NCI-H2171 treated with DMSO at 0.1 percent for 48 hours (cell line): ENCODE data around the gene TRPC5OS.

Experiments
- DNase-seq: peaks from one replicate; lab custom pipeline; 2025; lab: John Stamatoyannopoulos, UW

The TRPC5OS gene

GRCh38 chrX:111875881-111876280, at the start of gene TRPC5OS:
TSS of gene TRPC5OS (plus strand) at chrX:111876181. CDS start at chrX:111901850, 25,669 bp downstream.
- DNase-seq = no peak

- DNase-seq = no peak
Measured at GRCh38 chrX:111829345-111829744, 46.6 kb upstream of the TRPC5OS start.

- DNase-seq = no peak
Measured at GRCh38 chrX:111830571-111830970, 45.4 kb upstream of the TRPC5OS start.

- peak; percentile 24 for DNase-seq
Measured at GRCh38 chrX:111831343-111831742, 44.6 kb upstream of the TRPC5OS start.

- DNase-seq = peak; percentile 88
Measured at GRCh38 chrX:111837197-111837596, 38.8 kb upstream of the TRPC5OS start.

- no peak for DNase-seq
Measured at GRCh38 chrX:111847491-111848133, 28.4 kb upstream of the TRPC5OS start.

GRCh38 chrX:111848541-111848940, 27.4 kb upstream of the TRPC5OS start:
- DNase-seq = no peak

GRCh38 chrX:111850975-111851374, 25.0 kb upstream of the TRPC5OS start:
- DNase-seq = no peak

- DNase-seq = peak; percentile 8
Measured at GRCh38 chrX:111854556-111855490, 21.2 kb upstream of the TRPC5OS start.

GRCh38 chrX:111857534-111858060, 18.4 kb upstream of the TRPC5OS start:
- DNase-seq = no peak

- DNase-seq = no peak
Measured at GRCh38 chrX:111861605-111862004, 14.4 kb upstream of the TRPC5OS start.

GRCh38 chrX:111867236-111867635, 8.7 kb upstream of the TRPC5OS start:
- DNase-seq = no peak

GRCh38 chrX:111868726-111869638, 7.0 kb upstream of the TRPC5OS start:
- peak; percentile 78 for DNase-seq

GRCh38 chrX:111869639-111870034, 6.3 kb upstream of the TRPC5OS start:
- peak; percentile 81 for DNase-seq

GRCh38 chrX:111874241-111874640, 1.7 kb upstream of the TRPC5OS start:
- no peak for DNase-seq

- DNase-seq = no peak
Measured at GRCh38 chrX:111876646-111877045, 665 bp downstream of the TRPC5OS start.

- no peak for DNase-seq
Measured at GRCh38 chrX:111877681-111878080, 1.7 kb downstream of the TRPC5OS start.

GRCh38 chrX:111880735-111881134, 4.8 kb downstream of the TRPC5OS start:
- DNase-seq = no peak

GRCh38 chrX:111881715-111882114, 5.7 kb downstream of the TRPC5OS start:
- DNase-seq = no peak

GRCh38 chrX:111886678-111887077, 10.7 kb downstream of the TRPC5OS start:
- no peak for DNase-seq

GRCh38 chrX:111888600-111888999, 12.6 kb downstream of the TRPC5OS start:
- no peak for DNase-seq

- no peak for DNase-seq
Measured at GRCh38 chrX:111892375-111892774, 16.4 kb downstream of the TRPC5OS start.
